ENCODE data around the gene CRYGD.

GRCh38 chr2:208150094-208150493, 25.8 kb upstream of the CRYGD start:
- TF ChIP-seq, protein P1, sequence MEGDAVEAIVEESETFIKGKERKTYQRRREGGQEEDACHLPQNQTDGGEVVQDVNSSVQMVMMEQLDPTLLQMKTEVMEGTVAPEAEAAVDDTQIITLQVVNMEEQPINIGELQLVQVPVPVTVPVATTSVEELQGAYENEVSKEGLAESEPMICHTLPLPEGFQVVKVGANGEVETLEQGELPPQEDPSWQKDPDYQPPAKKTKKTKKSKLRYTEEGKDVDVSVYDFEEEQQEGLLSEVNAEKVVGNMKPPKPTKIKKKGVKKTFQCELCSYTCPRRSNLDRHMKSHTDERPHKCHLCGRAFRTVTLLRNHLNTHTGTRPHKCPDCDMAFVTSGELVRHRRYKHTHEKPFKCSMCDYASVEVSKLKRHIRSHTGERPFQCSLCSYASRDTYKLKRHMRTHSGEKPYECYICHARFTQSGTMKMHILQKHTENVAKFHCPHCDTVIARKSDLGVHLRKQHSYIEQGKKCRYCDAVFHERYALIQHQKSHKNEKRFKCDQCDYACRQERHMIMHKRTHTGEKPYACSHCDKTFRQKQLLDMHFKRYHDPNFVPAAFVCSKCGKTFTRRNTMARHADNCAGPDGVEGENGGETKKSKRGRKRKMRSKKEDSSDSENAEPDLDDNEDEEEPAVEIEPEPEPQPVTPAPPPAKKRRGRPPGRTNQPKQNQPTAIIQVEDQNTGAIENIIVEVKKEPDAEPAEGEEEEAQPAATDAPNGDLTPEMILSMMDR (IDR thresholded peaks at IDR 0.05), result no peak
- no peak for TF ChIP-seq POLR2A (IDR thresholded peaks at IDR 0.05)

Data from adrenal gland (tissue), 5 donors.